ENCODE results near the gene KLC1. TPM values are rescaled to one million over a fixed set of nuclear protein-coding genes. Genes with fewer than 3 reads are reported as not detected.

KLC1 gene
- total and polyA plus RNA-seq, 4 donors: 22.9 to 131 (median 46.0) TPM

DNA sequence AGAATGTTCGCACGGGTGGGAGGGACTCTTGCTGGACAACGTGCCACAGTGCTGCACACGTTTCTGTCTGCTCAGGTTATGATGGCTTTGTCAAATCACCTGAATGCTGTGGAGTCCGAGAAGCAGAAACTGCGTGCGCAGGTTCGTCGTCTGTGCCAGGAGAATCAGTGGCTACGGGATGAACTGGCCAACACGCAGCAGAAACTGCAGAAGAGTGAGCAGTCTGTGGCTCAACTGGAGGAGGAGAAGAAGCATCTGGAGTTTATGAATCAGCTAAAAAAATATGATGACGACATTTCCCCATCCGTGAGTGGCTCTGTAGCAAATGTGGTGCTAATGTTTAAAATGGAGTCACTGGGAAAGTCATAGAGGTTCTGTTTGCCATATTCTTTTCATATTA, 28.5 kb downstream of the KLC1 start:
- Histone ChIP-seq H3K4me3 (ENCODE audit: low read depth in 1 of 3, low read length in 3 of 3) (no peak overlapping the region), H3K4me1 (ENCODE audit: control insufficient read depth in 4 of 4, insufficient read depth in 4 of 4, low read length in 3 of 4) (peaks cover 0 to 10% (median 4%) of the 10 kb centered on the region in 4 donors), H3K27ac (ENCODE audit: low read depth in 1 of 2, low read length in 2 of 2) (no peak overlapping the region), H3K9me3 (ENCODE audit: control insufficient read depth in 4 of 4, low read length in 3 of 4) (no peaks in the 10 kb centered on the region), H3K36me3 (ENCODE audit: control insufficient read depth in 4 of 4, insufficient read depth in 3 of 4, low read depth in 1 of 4, low read length in 3 of 4) (peaks cover 12 to 59% (median 40%) of the 10 kb centered on the region in 4 donors), H3K27me3 (ENCODE audit: control insufficient read depth in 4 of 4, insufficient read depth in 4 of 4, low read length in 3 of 4) (no peaks in the 10 kb centered on the region), H3K9ac (ENCODE audit: low read depth in 1 of 2, low read length in 2 of 2) (no peak overlapping the region)
- DNase-seq (ENCODE audit: low spot score): no peak
- TF ChIP-seq, protein P1, sequence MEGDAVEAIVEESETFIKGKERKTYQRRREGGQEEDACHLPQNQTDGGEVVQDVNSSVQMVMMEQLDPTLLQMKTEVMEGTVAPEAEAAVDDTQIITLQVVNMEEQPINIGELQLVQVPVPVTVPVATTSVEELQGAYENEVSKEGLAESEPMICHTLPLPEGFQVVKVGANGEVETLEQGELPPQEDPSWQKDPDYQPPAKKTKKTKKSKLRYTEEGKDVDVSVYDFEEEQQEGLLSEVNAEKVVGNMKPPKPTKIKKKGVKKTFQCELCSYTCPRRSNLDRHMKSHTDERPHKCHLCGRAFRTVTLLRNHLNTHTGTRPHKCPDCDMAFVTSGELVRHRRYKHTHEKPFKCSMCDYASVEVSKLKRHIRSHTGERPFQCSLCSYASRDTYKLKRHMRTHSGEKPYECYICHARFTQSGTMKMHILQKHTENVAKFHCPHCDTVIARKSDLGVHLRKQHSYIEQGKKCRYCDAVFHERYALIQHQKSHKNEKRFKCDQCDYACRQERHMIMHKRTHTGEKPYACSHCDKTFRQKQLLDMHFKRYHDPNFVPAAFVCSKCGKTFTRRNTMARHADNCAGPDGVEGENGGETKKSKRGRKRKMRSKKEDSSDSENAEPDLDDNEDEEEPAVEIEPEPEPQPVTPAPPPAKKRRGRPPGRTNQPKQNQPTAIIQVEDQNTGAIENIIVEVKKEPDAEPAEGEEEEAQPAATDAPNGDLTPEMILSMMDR (IDR thresholded peaks at IDR 0.05; ENCODE audit: low read depth, low read length, missing input control): no peak
- TF ChIP-seq HNF4A (conservative IDR thresholded peaks at IDR 0.05): no peak
- TF ChIP-seq SP1 (IDR thresholded peaks at IDR 0.05): no peak
- TF ChIP-seq, protein P2, sequence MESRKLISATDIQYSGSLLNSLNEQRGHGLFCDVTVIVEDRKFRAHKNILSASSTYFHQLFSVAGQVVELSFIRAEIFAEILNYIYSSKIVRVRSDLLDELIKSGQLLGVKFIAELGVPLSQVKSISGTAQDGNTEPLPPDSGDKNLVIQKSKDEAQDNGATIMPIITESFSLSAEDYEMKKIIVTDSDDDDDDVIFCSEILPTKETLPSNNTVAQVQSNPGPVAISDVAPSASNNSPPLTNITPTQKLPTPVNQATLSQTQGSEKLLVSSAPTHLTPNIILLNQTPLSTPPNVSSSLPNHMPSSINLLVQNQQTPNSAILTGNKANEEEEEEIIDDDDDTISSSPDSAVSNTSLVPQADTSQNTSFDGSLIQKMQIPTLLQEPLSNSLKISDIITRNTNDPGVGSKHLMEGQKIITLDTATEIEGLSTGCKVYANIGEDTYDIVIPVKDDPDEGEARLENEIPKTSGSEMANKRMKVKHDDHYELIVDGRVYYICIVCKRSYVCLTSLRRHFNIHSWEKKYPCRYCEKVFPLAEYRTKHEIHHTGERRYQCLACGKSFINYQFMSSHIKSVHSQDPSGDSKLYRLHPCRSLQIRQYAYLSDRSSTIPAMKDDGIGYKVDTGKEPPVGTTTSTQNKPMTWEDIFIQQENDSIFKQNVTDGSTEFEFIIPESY (IDR thresholded peaks at IDR 0.05): no peak
- TF ChIP-seq GABPA (IDR thresholded peaks at IDR 0.05 in 1 of 2, conservative IDR thresholded peaks at IDR 0.05 in 1 of 2): no peak
- TF ChIP-seq, protein P3, sequence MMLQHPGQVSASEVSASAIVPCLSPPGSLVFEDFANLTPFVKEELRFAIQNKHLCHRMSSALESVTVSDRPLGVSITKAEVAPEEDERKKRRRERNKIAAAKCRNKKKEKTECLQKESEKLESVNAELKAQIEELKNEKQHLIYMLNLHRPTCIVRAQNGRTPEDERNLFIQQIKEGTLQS (IDR thresholded peaks at IDR 0.05): no peak
- no peak for TF ChIP-seq TAF1 (conservative IDR thresholded peaks at IDR 0.05)
- TF ChIP-seq EGR1 (IDR thresholded peaks at IDR 0.05; ENCODE audit: low read depth in 2 of 2): no peak
- no peak for TF ChIP-seq YY1 (IDR thresholded peaks at IDR 0.05)
- 87% methylated on average over 13 of the region's 13 CpGs for WGBS

DNA sequence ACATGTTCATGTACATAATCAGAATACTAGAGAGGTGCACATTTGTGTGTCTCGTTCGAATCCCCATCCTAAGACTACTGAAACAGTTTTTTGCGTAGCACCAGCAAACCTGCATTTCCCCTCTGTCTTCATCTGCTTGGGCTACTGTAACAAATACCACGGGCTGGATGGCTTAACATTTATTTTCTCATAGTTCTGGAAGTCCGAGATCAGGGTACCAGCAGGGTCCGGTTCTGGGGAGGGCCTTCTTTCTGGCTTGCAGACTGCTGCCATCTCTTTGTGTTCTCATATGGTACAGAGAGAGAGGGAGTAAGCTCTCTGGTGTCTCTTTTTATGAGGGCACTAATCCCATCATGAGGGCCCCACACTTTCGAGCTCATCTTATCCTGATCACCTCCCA, 30.6 kb downstream of the KLC1 start:
- Histone ChIP-seq H3K9ac (ENCODE audit: low read depth in 1 of 2, low read length in 2 of 2) (no peak overlapping the region), H3K36me3 (ENCODE audit: control insufficient read depth in 4 of 4, insufficient read depth in 3 of 4, low read depth in 1 of 4, low read length in 3 of 4) (peaks cover 15 to 69% (median 40%) of the 10 kb centered on the region in 4 donors), H3K27me3 (ENCODE audit: control insufficient read depth in 4 of 4, insufficient read depth in 4 of 4, low read length in 3 of 4) (no peaks in the 10 kb centered on the region), H3K4me3 (ENCODE audit: low read depth in 1 of 3, low read length in 3 of 3) (no peak overlapping the region), H3K9me3 (ENCODE audit: control insufficient read depth in 4 of 4, low read length in 3 of 4) (no peaks in the 10 kb centered on the region), H3K27ac (ENCODE audit: low read depth in 1 of 2, low read length in 2 of 2) (no peak overlapping the region), H3K4me1 (ENCODE audit: control insufficient read depth in 4 of 4, insufficient read depth in 4 of 4, low read length in 3 of 4) (peaks cover 0 to 5% (median 3%) of the 10 kb centered on the region in 4 donors)
- no peak for DNase-seq (ENCODE audit: low spot score)
- 89% methylated on average over 7 of the region's 7 CpGs for WGBS
- TF ChIP-seq, protein P3 (IDR thresholded peaks at IDR 0.05): no peak
- TF ChIP-seq, protein P4, sequence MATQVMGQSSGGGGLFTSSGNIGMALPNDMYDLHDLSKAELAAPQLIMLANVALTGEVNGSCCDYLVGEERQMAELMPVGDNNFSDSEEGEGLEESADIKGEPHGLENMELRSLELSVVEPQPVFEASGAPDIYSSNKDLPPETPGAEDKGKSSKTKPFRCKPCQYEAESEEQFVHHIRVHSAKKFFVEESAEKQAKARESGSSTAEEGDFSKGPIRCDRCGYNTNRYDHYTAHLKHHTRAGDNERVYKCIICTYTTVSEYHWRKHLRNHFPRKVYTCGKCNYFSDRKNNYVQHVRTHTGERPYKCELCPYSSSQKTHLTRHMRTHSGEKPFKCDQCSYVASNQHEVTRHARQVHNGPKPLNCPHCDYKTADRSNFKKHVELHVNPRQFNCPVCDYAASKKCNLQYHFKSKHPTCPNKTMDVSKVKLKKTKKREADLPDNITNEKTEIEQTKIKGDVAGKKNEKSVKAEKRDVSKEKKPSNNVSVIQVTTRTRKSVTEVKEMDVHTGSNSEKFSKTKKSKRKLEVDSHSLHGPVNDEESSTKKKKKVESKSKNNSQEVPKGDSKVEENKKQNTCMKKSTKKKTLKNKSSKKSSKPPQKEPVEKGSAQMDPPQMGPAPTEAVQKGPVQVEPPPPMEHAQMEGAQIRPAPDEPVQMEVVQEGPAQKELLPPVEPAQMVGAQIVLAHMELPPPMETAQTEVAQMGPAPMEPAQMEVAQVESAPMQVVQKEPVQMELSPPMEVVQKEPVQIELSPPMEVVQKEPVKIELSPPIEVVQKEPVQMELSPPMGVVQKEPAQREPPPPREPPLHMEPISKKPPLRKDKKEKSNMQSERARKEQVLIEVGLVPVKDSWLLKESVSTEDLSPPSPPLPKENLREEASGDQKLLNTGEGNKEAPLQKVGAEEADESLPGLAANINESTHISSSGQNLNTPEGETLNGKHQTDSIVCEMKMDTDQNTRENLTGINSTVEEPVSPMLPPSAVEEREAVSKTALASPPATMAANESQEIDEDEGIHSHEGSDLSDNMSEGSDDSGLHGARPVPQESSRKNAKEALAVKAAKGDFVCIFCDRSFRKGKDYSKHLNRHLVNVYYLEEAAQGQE (IDR thresholded peaks at IDR 0.05): no peak
- TF ChIP-seq, protein P5, sequence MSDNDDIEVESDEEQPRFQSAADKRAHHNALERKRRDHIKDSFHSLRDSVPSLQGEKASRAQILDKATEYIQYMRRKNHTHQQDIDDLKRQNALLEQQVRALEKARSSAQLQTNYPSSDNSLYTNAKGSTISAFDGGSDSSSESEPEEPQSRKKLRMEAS (IDR thresholded peaks at IDR 0.05): no peak
- TF ChIP-seq, protein P2 (IDR thresholded peaks at IDR 0.05): no peak
- TF ChIP-seq JUND (IDR thresholded peaks at IDR 0.05) (no peak), HNF4A (conservative IDR thresholded peaks at IDR 0.05) (no peak), YY1 (IDR thresholded peaks at IDR 0.05) (no peak), FOXA2 (IDR thresholded peaks at IDR 0.05) (no peak), RAD21 (IDR thresholded peaks at IDR 0.05) (no peak), GABPA (IDR thresholded peaks at IDR 0.05 in 1 of 2, conservative IDR thresholded peaks at IDR 0.05 in 1 of 2) (no peak), HNF4G (IDR thresholded peaks at IDR 0.05) (no peak), NR2F2 (IDR thresholded peaks at IDR 0.05) (no peak), FOXA1 (IDR thresholded peaks at IDR 0.05) (no peak), TAF1 (conservative IDR thresholded peaks at IDR 0.05) (no peak), SP1 (IDR thresholded peaks at IDR 0.05) (no peak), EGR1 (IDR thresholded peaks at IDR 0.05; ENCODE audit: low read depth in 2 of 2) (no peak), RXRA (IDR thresholded peaks at IDR 0.05) (no peak)
- TF ChIP-seq, protein P1 (IDR thresholded peaks at IDR 0.05; ENCODE audit: low read depth, low read length, missing input control): no peak

Measured in liver (tissue), 9 donors.